Peyer's patch (tissue), 4 donors: ENCODE results near the gene ZNF320. TPM values are rescaled to one million over a fixed set of nuclear protein-coding genes. Genes with fewer than 3 reads are reported as not detected.
"Not testable (repeated sequence)": the region's sequence is repeated elsewhere in the genome, so short reads cannot be mapped to it uniquely, and the experiment has no call there.

Source experiments
- DNase-seq, 3 donors: peaks; one replicate each; pipeline ENCODE4 v3.0.0-alpha.2; 2017 to 2019
- H3K27ac ChIP-seq, 4 donors: fragments of 200-600 bp; sonication (generic); one replicate each; pipeline ENCODE4 v1.5.1; 2016 to 2019
- H3K27me3 ChIP-seq, 2 donors: fragments of 200-600 bp; sonication (generic); one replicate each; pipeline ENCODE4 v1.5.1; 2019
- H3K36me3 ChIP-seq, 3 donors: fragments of 200-600 bp; sonication (generic); one replicate each; pipeline ENCODE4 v1.5.1; 2016 to 2019
- H3K4me1 ChIP-seq, 4 donors: fragments of 200-600 bp; sonication (generic); one replicate each; pipeline ENCODE4 v1.5.1; 2016 to 2019
- H3K4me3 ChIP-seq, 4 donors: fragments of 200-600 bp; sonication (generic); 1 replicate in 3 of 4; 2 replicates in 1 of 4; pipeline ENCODE4 v1.5.1; 2016 to 2019; ENCODE audit warnings: mild to moderate bottlenecking in 1 of 4
- H3K9me3 ChIP-seq, 4 donors: fragments of 200-600 bp; sonication (generic); one replicate each; pipeline ENCODE4 v1.5.1; 2016 to 2019; ENCODE audit warnings: mild to moderate bottlenecking in 1 of 4
- POLR2A ChIP-seq, 2 donors: fragments of 450-650 bp; IDR thresholded peaks; one replicate each; pipeline ENCODE4 v1.5.1; 2017; ENCODE audit warnings: antibody characterized with exemption in 2 of 2, mild to moderate bottlenecking in 2 of 2, moderate library complexity in 2 of 2
- total RNA-seq, 4 donors: library from RNA; depleted of rRNA; stranded (reverse); fragments of >200 nt; gene quantifications; one replicate each; pipeline ENCODE4 v1.1.0, GENCODE V29; 2016
- TF ChIP-seq, protein P1 (sequence below), 6 experiments: fragments of 450-650 bp in 4 of 6; fragments of 200-600 bp in 2 of 6; sonication (generic) in 1 of 6; IDR thresholded peaks; one replicate each; pipeline ENCODE4 v1.5.1; 2017 to 2019; ENCODE audit warnings: antibody characterized with exemption in 6 of 6, mild to moderate bottlenecking in 3 of 6, moderate library complexity in 1 of 6

Gene ZNF320
- total RNA-seq, 4 donors from 2014 or later = 5.8 to 35.5 (median 17.8) TPM

- no peak for DNase-seq
- Histone ChIP-seq H3K4me1 (peaks cover 0 to 4% (median 0%) of the 10 kb centered on the region in 4 donors), H3K27me3 (no peaks in the 10 kb centered on the region), H3K27ac (peak overlapping the region; percentile 59 to 82 (median 76)), H3K9me3 (peaks cover 0 to 26% (median 9%) of the 10 kb centered on the region in 4 donors), H3K4me3 (peak overlapping the region; percentile 58 to 80 (median 64)), H3K36me3 (no peaks in the 10 kb centered on the region)
- no peak for TF ChIP-seq POLR2A (IDR thresholded peaks at IDR 0.05)
- TF ChIP-seq, protein P1, sequence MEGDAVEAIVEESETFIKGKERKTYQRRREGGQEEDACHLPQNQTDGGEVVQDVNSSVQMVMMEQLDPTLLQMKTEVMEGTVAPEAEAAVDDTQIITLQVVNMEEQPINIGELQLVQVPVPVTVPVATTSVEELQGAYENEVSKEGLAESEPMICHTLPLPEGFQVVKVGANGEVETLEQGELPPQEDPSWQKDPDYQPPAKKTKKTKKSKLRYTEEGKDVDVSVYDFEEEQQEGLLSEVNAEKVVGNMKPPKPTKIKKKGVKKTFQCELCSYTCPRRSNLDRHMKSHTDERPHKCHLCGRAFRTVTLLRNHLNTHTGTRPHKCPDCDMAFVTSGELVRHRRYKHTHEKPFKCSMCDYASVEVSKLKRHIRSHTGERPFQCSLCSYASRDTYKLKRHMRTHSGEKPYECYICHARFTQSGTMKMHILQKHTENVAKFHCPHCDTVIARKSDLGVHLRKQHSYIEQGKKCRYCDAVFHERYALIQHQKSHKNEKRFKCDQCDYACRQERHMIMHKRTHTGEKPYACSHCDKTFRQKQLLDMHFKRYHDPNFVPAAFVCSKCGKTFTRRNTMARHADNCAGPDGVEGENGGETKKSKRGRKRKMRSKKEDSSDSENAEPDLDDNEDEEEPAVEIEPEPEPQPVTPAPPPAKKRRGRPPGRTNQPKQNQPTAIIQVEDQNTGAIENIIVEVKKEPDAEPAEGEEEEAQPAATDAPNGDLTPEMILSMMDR (IDR thresholded peaks at IDR 0.05) = no peak
Observed at GRCh38 chr19:52943134-52943883, 45.9 kb upstream of the ZNF320 start.

DNA sequence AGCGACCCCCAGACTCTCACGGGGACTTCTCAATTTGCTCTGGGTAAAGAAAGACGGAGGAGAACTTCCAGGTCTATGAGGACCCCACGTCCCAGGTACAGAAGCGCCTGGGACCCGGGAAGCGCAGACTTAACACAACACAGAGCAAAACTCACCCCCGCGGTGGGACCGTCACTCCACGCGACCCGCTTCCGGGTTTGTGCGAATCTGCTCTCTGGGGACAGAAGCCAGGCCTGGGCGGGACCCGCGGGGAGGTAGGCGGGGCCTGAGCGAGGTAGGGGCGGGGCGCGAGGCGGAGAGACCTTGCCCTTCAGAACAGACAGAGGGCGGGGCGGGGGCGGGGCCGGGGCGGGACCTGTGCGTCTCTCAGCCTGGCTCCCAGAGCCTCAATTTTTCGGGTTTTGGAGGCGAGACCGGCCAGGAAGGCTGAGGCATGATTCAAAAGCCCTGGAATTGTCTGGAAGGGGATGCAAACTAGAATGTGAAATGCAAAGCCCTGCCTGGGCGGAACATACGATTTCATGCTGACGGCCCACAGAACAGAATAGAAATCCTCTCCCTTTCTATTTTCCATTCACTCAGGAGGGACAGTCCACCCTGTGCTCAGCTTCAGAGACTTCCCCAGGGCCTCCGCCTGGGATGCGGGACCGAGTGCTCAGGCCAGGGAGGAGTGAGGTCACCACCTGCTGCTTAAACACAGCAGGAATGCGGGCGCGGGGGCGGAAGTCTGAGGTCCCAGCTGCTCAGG, 45.1 kb upstream of the ZNF320 start:
- H3K4me1 ChIP-seq = peaks cover 0 to 4% (median 0%) of the 10 kb centered on the region in 4 donors
- peak; percentile 95 to 98 (median 97) for DNase-seq
- H3K4me3 ChIP-seq = peak overlapping the region; percentile 58 to 80 (median 64)

GRCh38 chr19:52941941-52942385, 44.5 kb upstream of the ZNF320 start:
- peaks cover 0 to 13% (median 5%) of the 10 kb centered on the region in 4 donors for H3K9me3 ChIP-seq
- H3K36me3 ChIP-seq = no peaks in the 10 kb centered on the region
- H3K27me3 ChIP-seq = no peaks in the 10 kb centered on the region
- TF ChIP-seq, protein P1 (IDR thresholded peaks at IDR 0.05) = no peak
- no peak for TF ChIP-seq POLR2A (IDR thresholded peaks at IDR 0.05)
- DNase-seq = peak; percentile 31 to 61 (median 56)
- H3K27ac ChIP-seq = peak overlapping the region; percentile 59 to 82 (median 76)
- H3K4me3 ChIP-seq = peak overlapping the region; percentile 58 to 80 (median 64)
- peaks cover 0 to 4% (median 0%) of the 10 kb centered on the region in 4 donors for H3K4me1 ChIP-seq

More for the DNA sequence above, 45.1 kb upstream of the ZNF320 start:
- no peaks in the 10 kb centered on the region for H3K36me3 ChIP-seq
- H3K27ac ChIP-seq = peak overlapping the region; percentile 59 to 82 (median 76)
- peaks cover 0 to 19% (median 5%) of the 10 kb centered on the region in 4 donors for H3K9me3 ChIP-seq
- no peaks in the 10 kb centered on the region for H3K27me3 ChIP-seq
- TF ChIP-seq, protein P1 (IDR thresholded peaks at IDR 0.05) = no peak
- TF ChIP-seq POLR2A (IDR thresholded peaks at IDR 0.05) = peak; percentile 79 to 93

DNA sequence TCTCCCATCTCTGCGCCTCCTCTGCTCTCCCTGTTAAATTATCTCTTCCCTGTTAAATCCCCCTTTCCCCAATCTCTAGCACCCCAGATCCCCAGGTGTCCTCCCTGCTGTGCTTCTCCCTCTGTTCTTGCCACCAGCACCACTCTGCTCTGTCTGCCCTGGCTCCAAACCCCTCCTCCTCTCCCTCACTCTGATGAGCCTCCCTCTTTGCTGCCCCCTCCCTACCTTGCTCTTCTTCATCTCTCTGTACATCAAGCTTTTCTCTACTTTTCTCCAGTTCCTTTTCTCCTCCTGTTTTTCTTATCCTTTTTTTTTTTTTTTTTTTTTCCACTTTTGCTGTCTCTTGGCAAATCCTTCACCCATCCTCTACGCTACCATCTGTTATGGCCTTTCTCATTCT, 44.1 kb upstream of the ZNF320 start:
- H3K27me3 ChIP-seq, H3K36me3 ChIP-seq, H3K4me1 ChIP-seq, DNase-seq, H3K9me3 ChIP-seq: not testable (repeated sequence)
- H3K27ac ChIP-seq = peak overlapping the region in 1 of 4 donors; percentile 75
- H3K4me3 ChIP-seq = peak overlapping the region; percentile 58 to 80 (median 64)

- H3K4me3 ChIP-seq, DNase-seq, H3K36me3 ChIP-seq, H3K9me3 ChIP-seq, H3K4me1 ChIP-seq, H3K27me3 ChIP-seq, H3K27ac ChIP-seq: not testable (repeated sequence)
Observed at GRCh38 chr19:52940905-52941304, 43.5 kb upstream of the ZNF320 start.

- no peak overlapping the region for H3K4me3 ChIP-seq
- no peaks in the 10 kb centered on the region for H3K27me3 ChIP-seq
- H3K27ac ChIP-seq = no peak overlapping the region
- TF ChIP-seq, protein P1 (IDR thresholded peaks at IDR 0.05) = no peak
- no peak for TF ChIP-seq POLR2A (IDR thresholded peaks at IDR 0.05)
- H3K36me3 ChIP-seq = no peaks in the 10 kb centered on the region
- peaks cover 0 to 4% (median 0%) of the 10 kb centered on the region in 4 donors for H3K4me1 ChIP-seq
- H3K9me3 ChIP-seq = peaks cover 0 to 8% (median 0%) of the 10 kb centered on the region in 4 donors
- DNase-seq = no peak
Observed at GRCh38 chr19:52938761-52939160, 41.3 kb upstream of the ZNF320 start.
